Ascending aorta (tissue), 2 donors: ENCODE results near the gene MLNR. TPM values are rescaled to one million over a fixed set of nuclear protein-coding genes. Genes with fewer than 3 reads are reported as not detected.
A peak's percentile ranks its signal among the peaks of the same experiment; 100 is the strongest.

Experiments used
- DNase-seq, 2 donors: peaks; one replicate each; pipeline ENCODE4 v3.0.0-alpha.2; 2019; ENCODE audit warnings: low spot score in 2 of 2
- H3K27ac ChIP-seq, 2 donors: fragments of 200-600 bp; sonication (generic); one replicate each; pipeline ENCODE4 v1.5.1; 2016 to 2017; ENCODE audit warnings: mild to moderate bottlenecking in 1 of 2
- H3K27me3 ChIP-seq: fragments of 200-600 bp; sonication (generic); one replicate; pipeline ENCODE4 v1.5.1; 2017
- H3K36me3 ChIP-seq, 2 donors: fragments of 200-600 bp; sonication (generic); one replicate each; pipeline ENCODE4 v1.5.1; 2016
- H3K4me1 ChIP-seq, 2 donors: fragments of 200-600 bp; sonication (generic); one replicate each; pipeline ENCODE4 v1.5.1; 2016 to 2017; ENCODE audit warnings: mild to moderate bottlenecking in 1 of 2
- H3K4me3 ChIP-seq, 2 donors: fragments of 200-600 bp; sonication (generic); one replicate each; pipeline ENCODE4 v1.5.1; 2016 to 2017; ENCODE audit warnings: mild to moderate bottlenecking in 1 of 2
- H3K9me3 ChIP-seq, 2 donors: fragments of 200-600 bp; sonication (generic); one replicate each; pipeline ENCODE4 v1.5.1; 2016
- intact Hi-C: fragments of 100-400 bp; cut with DNase I; formaldehyde crosslinking; loops from one replicate; pipeline ENCODE4 v1.15.1; 2023
- total RNA-seq: library from RNA; depleted of rRNA; stranded (reverse); fragments of >200 nt; gene quantifications from one replicate; pipeline ENCODE4 v1.1.0, GENCODE V29; 2016
- TF ChIP-seq, protein P1 (sequence below), 3 experiments: fragments of 200-600 bp in 2 of 3; fragments of 450-650 bp in 1 of 3; sonication (generic) in 2 of 3; IDR thresholded peaks; one replicate each; pipeline ENCODE4 v1.5.1; 2016 to 2019; ENCODE audit warnings: antibody characterized with exemption in 3 of 3, mild to moderate bottlenecking in 1 of 3, moderate library complexity in 1 of 3

Gene MLNR
- total RNA-seq, 1 donor from 2014 or later = not detected

DNA sequence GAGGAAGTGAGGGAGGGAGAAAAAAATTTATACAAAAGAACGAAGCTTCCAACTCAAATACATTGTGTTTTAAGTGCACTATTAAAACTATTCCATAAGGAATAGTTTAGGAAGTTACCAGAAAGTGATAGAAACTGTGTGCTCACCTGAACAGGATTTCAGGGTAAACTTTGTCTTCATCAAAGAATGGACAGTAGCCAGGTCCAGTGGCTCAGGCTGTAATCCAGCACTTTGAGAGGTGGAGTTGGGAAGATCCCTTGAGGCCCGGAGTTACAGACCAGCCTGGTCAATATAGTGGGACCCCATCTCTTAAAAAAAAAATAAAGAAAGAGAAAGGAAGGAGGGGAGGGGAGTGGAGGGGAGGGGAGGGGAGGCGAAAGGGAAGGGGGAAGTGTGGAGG, 14.6 kb downstream of the MLNR start:
- H3K4me1 ChIP-seq = no peaks in the 10 kb centered on the region
- H3K4me3 ChIP-seq = no peak overlapping the region
- H3K27me3 ChIP-seq = no peaks in the 10 kb centered on the region
- DNase-seq = no peak
- no peaks in the 10 kb centered on the region for H3K9me3 ChIP-seq
- no peaks in the 10 kb centered on the region for H3K36me3 ChIP-seq
- no peak overlapping the region for H3K27ac ChIP-seq
- intact Hi-C loops = no loop called here
- TF ChIP-seq, protein P1, sequence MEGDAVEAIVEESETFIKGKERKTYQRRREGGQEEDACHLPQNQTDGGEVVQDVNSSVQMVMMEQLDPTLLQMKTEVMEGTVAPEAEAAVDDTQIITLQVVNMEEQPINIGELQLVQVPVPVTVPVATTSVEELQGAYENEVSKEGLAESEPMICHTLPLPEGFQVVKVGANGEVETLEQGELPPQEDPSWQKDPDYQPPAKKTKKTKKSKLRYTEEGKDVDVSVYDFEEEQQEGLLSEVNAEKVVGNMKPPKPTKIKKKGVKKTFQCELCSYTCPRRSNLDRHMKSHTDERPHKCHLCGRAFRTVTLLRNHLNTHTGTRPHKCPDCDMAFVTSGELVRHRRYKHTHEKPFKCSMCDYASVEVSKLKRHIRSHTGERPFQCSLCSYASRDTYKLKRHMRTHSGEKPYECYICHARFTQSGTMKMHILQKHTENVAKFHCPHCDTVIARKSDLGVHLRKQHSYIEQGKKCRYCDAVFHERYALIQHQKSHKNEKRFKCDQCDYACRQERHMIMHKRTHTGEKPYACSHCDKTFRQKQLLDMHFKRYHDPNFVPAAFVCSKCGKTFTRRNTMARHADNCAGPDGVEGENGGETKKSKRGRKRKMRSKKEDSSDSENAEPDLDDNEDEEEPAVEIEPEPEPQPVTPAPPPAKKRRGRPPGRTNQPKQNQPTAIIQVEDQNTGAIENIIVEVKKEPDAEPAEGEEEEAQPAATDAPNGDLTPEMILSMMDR (IDR thresholded peaks at IDR 0.05) = no peak

DNA sequence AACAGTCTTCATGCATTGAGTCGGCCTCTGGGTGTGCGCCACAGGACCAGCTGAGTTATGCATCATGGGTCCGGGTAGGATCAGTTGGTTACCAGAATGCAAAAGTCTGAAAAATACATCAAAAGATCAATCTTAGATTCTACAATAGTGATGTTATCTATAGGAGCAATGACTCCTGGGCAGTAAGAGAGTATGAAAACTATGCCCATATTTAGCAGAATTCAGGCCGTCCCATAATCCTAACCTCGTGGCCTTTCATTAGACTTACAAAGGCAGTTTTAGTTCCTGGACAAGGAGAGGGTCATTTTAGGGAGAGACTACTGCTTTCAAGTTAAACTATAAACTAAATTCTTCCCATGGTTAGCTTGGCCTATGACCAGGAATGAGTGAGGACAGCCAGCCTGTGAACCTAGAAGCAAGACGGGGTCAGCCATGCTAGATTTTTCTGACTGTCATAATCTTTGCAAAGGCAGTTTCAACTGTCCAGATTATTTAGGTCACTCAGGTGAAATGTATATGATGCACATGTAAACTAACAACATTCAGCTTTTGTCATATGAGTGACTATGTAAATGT, 15.8 kb downstream of the MLNR start:
- no peaks in the 10 kb centered on the region for H3K36me3 ChIP-seq
- TF ChIP-seq, protein P1 (IDR thresholded peaks at IDR 0.05) = no peak
- H3K4me3 ChIP-seq = no peak overlapping the region
- no peaks in the 10 kb centered on the region for H3K4me1 ChIP-seq
- H3K27me3 ChIP-seq = no peaks in the 10 kb centered on the region
- H3K9me3 ChIP-seq = no peaks in the 10 kb centered on the region
- no peak overlapping the region for H3K27ac ChIP-seq
- intact Hi-C loops = no loop called here
- DNase-seq = no peak

DNA sequence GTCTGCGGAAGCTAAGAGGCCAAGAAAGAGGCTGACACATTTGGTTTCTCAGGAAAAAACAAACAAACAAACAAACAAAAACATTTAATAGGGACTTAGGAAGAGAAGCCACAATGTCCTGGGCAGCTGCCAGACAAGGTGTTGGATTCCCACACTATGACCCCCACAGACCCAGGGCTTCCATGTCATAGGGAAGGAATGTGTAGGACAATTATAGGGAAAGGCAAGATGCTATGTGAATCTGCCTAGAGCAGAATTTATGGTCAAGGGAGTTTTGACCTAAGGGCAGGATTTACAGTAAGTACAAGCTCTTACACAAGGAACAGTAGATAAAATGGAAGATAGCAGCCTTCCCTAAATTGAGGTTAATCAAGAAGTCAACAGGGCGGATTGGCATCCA, 18.5 kb downstream of the MLNR start:
- intact Hi-C loops = no loop called here
- H3K4me1 ChIP-seq = no peaks in the 10 kb centered on the region
- H3K4me3 ChIP-seq = no peak overlapping the region
- no peaks in the 10 kb centered on the region for H3K9me3 ChIP-seq
- no peaks in the 10 kb centered on the region for H3K27me3 ChIP-seq
- TF ChIP-seq, protein P1 (IDR thresholded peaks at IDR 0.05) = no peak
- no peak for DNase-seq
- no peak overlapping the region for H3K27ac ChIP-seq
- H3K36me3 ChIP-seq = no peaks in the 10 kb centered on the region

DNA sequence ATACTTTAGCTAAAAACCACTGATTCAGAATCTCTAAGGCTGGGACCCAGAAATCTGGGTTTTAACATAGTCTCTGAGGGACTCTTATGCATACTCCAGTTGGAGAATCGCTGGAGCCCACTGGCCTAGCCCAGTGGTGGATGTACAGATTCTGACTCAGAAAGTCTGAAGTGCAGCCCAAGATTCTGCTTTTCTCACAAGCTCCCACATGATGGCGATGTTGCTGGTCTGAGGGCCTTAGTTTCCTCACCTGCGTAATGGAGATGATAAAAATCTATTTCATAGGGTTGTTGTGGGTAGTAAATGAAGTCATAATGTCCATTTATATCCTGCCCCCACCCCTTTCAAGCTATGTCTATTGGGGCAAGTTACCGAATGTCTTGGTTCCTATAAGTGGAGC, 19.9 kb downstream of the MLNR start:
- no peaks in the 10 kb centered on the region for H3K4me1 ChIP-seq
- H3K36me3 ChIP-seq = no peaks in the 10 kb centered on the region
- TF ChIP-seq, protein P1 (IDR thresholded peaks at IDR 0.05) = peak in 1 of 3 experiments; percentile 45
- no peaks in the 10 kb centered on the region for H3K27me3 ChIP-seq
- intact Hi-C loops = no loop called here
- no peak overlapping the region for H3K27ac ChIP-seq
- no peaks in the 10 kb centered on the region for H3K9me3 ChIP-seq
- no peak for DNase-seq
- no peak overlapping the region for H3K4me3 ChIP-seq

DNA sequence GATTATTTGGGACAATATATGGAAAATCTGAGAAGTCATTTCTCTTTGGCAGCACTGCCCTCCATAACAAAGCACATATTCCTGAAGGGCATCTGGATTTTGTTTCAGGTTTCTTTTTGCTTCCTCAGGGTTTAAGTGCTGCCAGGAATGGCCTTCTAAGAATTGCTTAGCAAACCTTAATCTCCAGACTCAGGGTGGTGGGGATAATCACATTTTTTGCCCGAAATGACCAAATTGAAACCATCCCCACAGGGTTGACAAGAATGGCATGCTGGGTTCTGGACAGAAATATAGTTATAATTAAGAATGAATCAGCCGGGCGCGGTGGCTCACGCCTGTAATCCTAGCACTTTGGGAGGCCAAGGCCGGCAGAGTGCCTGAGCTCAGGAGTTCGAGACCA, 21.2 kb downstream of the MLNR start:
- H3K27ac ChIP-seq = no peak overlapping the region
- DNase-seq = no peak
- TF ChIP-seq, protein P1 (IDR thresholded peaks at IDR 0.05) = no peak
- H3K4me1 ChIP-seq = no peaks in the 10 kb centered on the region
- H3K27me3 ChIP-seq = no peaks in the 10 kb centered on the region
- H3K36me3 ChIP-seq = no peaks in the 10 kb centered on the region
- H3K4me3 ChIP-seq = no peak overlapping the region
- intact Hi-C loops = no loop called here
- no peaks in the 10 kb centered on the region for H3K9me3 ChIP-seq

DNA sequence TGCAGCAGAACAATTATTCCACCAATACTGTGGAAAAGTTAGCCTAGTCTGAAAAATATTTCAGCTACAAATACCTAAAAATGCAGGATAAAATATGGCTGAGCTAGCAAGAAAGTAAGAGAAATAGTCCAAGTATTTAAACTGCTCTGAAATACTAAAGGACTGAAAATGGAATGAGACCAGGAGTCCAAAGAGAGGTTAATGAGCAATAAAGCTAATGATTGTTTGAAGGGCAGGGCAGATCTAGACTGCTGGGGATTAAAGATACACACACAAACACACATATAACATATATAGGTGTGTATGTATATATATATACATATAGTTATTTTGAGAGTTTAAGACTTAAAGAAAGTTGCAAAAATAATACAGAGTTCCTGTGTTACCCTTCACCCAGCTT, 25.0 kb downstream of the MLNR start:
- Histone ChIP-seq H3K4me3 (no peak overlapping the region), H3K27me3 (no peaks in the 10 kb centered on the region), H3K9me3 (no peaks in the 10 kb centered on the region), H3K4me1 (peaks cover 0 to 5% of the 10 kb centered on the region in 2 donors), H3K36me3 (no peaks in the 10 kb centered on the region), H3K27ac (no peak overlapping the region)
- no peak for DNase-seq
- intact Hi-C loops = loop anchor here (5.0 kb wide), 2 partner anchors 197 to 268 kb away; partner anchors contain the start of genes CAB39L, FNDC3A and SETDB2
- TF ChIP-seq, protein P1 (IDR thresholded peaks at IDR 0.05) = no peak
